Tibial nerve (tissue), 4 donors: ENCODE results near the gene TMEM170A.

Experiments used
- EP300 ChIP-seq, 2 donors: sonication (generic); formaldehyde crosslinking; IDR thresholded peaks; one replicate each; pipeline ENCODE4 v1.6.1; 2017; ENCODE audit warnings: antibody characterized with exemption in 2 of 2, mild to moderate bottlenecking in 1 of 2
- POLR2A ChIP-seq, 2 donors: fragments of 450-650 bp; IDR thresholded peaks; one replicate each; pipeline ENCODE4 v1.6.1; 2017; ENCODE audit warnings: antibody characterized with exemption in 2 of 2, mild to moderate bottlenecking in 2 of 2, moderate library complexity in 2 of 2
- TF ChIP-seq, protein P1 (sequence below), 5 experiments: fragments of 200-600 bp in 3 of 5; fragments of 450-650 bp in 2 of 5; sonication (generic) in 3 of 5; IDR thresholded peaks; one replicate each; pipeline ENCODE4 v1.5.1; 2016 to 2019; ENCODE audit warnings: antibody characterized with exemption in 5 of 5, mild to moderate bottlenecking in 3 of 5, moderate library complexity in 2 of 5

DNA sequence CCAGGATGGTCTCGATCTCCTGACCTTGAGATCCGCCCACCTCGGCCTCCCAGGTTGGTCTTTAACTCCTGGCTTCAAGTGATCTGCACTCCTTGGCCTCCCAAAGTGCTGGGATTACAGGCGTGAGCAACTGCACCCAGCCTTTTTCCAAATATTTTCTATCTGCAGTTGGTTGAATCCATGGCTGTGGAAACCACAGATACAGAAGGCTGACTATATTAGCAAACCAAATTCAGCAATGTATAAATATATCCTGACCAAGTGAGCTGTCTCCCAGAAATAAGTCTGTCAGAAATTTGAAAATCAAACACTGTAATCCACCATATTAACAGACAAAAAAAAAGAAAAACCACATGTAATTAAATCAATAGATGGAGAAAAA, 40.8 kb downstream of the TMEM170A start:
- TF ChIP-seq, protein P1, sequence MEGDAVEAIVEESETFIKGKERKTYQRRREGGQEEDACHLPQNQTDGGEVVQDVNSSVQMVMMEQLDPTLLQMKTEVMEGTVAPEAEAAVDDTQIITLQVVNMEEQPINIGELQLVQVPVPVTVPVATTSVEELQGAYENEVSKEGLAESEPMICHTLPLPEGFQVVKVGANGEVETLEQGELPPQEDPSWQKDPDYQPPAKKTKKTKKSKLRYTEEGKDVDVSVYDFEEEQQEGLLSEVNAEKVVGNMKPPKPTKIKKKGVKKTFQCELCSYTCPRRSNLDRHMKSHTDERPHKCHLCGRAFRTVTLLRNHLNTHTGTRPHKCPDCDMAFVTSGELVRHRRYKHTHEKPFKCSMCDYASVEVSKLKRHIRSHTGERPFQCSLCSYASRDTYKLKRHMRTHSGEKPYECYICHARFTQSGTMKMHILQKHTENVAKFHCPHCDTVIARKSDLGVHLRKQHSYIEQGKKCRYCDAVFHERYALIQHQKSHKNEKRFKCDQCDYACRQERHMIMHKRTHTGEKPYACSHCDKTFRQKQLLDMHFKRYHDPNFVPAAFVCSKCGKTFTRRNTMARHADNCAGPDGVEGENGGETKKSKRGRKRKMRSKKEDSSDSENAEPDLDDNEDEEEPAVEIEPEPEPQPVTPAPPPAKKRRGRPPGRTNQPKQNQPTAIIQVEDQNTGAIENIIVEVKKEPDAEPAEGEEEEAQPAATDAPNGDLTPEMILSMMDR (IDR thresholded peaks at IDR 0.05), result no peak
- TF ChIP-seq POLR2A (IDR thresholded peaks at IDR 0.05) (no peak), EP300 (IDR thresholded peaks at IDR 0.05) (no peak)
